Non-pigmented ciliary epithelial cell (primary cell): ENCODE results near the gene UBXN7.
"Not testable (repeated sequence)": the region's sequence is repeated elsewhere in the genome, so short reads cannot be mapped to it uniquely, and the experiment has no call there.

ENCODE experiments used
- DNase-seq: peaks from one replicate; pipeline ENCODE4 v3.0.0-alpha.2; 2010; ENCODE audit warnings: low read depth

UBXN7 gene

DNA sequence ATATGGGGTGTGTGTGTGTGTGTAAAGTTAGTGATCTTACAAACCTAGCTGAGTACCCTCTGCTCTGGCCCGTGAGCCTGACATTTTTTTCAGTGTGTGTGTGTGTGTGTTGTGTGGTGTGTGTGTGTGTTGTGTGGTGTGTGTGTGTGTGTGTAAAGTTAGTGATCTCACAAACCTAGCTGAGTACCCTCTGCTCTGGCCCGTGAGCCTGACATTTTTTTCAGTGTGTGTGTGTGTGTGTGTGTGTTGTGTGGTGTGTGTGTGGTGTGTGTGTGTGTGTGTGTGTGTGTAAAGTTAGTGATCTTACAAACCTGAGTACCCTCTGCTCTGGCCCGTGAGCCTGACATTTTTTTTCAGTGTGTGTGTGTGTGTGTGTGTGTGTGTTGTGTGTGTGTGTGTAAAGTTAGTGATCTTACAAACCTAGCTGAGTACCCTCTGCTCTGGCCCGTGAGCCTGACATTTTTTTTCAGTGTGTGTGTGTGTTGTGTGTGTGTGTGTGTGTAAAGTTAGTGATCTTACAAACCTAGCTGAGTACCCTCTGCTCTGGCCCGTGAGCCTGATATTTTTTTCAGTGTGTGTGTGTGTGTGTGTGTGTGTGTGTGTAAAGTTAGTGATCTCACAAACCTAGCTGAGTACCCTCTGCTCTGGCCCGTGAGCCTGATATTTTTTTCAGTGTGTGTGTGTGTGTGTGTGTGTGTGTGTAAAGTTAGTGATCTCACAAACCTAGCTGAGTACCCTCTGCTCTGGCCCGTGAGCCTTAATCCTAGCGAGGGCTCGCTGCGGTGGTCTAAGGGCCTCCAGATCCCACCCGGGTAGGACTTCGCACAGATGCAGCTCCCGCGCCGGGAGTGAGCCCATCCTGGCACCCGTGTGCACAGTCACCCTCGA is 115.2 kb downstream of the UBXN7 start:
- not testable (repeated sequence) for DNase-seq

DNA sequence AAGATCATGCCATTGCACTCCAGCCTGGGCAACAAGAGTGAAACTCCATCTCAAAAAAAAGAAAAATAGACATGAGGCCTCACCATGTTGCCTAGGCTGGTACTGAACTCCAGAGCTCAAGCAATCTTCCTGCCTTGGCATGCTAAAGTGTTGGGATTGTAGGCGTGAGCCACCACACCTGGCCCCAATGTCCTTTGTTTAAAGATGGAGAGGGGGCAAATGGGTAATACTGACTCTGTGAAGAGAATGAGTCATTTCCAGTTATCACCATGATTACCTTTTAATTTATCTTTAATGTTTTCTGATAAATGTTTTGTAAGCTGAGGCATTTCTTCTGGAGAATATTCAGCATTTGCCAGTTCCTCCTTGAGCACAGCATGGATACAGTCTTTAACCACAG is 116.4 kb downstream of the UBXN7 start:
- no peak for DNase-seq

DNA sequence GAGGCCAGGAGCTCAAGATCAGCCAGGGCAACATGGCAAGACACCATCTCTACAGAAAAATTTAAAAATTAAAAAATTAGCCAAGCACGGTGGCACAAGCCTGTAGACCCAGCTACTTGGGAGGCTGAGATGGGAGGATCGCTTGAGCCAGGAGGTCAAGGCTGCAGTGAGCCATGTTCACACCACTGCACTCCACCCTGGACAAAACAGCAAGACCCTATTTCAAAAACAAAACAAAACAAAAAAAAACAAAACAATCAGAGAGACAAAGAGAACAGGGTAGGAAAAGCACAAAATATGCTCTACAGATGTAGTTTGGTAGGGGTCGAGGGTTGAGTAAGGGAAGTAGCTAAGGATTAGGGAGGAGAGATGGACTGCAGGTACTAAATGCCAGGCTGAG is 117.6 kb downstream of the UBXN7 start:
- DNase-seq = no peak

- not testable (repeated sequence) for DNase-seq
Observed at GRCh38 chr3:196314086-196314485, 118.1 kb downstream of the UBXN7 start.

GRCh38 chr3:196302960-196303359 is 129.3 kb downstream of the UBXN7 start:
- DNase-seq = not testable (repeated sequence)

GRCh38 chr3:196302551-196302950 is 129.7 kb downstream of the UBXN7 start:
- DNase-seq = not testable (repeated sequence)

GRCh38 chr3:196298521-196298920 is 133.7 kb downstream of the UBXN7 start:
- DNase-seq = no peak
